Amniotic stem cell (primary cell): ENCODE measurements around the gene TXNRD1.
"Not testable (repeated sequence)": the region's sequence is repeated elsewhere in the genome, so short reads cannot be mapped to it uniquely, and the experiment has no call there.

Experiments
- DNase-seq: peaks from one replicate; lab custom pipeline; 2025; lab: John Stamatoyannopoulos, UW

TXNRD1 gene

DNA sequence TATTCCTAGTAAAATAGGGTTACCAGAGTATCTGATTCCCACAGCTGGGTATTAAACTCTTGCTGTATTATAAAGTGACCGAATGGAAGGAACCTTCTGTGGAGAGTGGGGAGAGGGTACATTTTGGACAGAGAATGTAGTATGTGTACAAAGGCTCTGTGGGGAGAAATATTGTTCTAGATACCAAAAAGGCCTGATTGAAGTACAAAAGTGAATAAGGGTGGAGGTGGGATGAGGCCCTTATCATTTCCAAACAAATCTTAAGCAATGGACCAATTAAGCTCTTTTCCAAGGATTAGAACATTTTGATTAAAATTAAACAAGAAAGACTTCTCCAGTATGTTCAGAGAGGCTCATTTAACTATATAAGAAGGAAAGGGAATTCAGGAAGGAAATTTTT lies 108.3 kb downstream of the TXNRD1 start:
- DNase-seq = no peak

GRCh38 chr12:104328278-104328677 lies 112.7 kb downstream of the TXNRD1 start:
- DNase-seq = not testable (repeated sequence)

DNA sequence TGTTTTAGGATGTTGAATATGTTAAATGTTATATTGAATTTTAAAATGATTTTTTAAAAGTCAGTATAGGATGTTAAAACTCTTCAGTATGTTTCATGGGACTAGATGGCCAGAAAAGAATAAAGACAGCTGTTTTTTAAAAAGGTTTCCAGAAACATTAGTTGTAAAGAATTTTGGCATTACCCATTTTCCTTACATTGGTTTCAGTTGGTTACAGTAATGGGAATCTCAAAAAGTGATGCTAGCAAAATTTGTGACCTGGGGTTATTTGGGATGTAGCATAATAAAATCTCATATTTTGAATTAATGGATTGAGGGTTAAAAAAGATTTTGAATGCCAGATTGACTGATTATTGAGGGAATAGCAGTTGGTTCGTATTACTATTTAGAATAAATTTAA lies 113.2 kb downstream of the TXNRD1 start:
- no peak for DNase-seq

DNA sequence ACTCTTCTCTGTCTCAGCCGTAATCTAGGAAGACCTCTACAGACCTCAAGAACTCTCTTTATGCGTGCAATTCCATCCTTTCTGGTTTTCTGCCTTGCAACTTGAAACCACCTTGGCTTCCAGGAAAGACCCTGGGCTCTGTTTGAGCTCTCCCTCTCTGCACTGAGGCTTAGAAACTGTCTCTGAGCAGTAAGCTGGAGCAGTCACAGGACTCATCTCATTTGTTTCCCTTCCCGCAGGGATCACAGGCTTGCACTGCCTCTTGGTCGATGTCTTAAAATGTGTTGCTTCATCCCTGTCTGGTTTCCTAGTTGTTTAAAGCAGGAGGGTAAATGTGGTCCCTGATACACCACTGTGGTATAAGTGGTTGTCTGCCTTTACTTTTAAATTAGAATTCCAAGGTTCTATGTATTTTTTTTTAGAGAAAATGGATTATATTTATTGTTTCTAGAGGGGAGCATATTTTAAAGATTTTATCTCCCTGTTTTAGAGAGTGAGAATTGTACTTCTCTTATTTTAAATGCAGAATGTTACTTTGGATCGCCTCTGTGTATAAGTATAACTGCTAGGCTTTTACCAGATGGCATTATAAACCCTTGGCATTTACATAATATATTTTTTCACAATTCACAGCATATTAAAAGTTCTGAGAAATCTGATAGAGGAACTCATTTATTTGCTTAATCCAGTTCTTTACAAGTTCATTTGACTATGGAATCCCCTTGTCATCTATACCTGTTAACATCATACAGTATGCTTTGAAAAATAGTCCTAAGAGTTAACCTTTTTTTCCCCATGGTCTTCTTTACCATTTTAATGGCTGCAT lies 114.3 kb downstream of the TXNRD1 start:
- DNase-seq = no peak

GRCh38 chr12:104331376-104331775 lies 115.8 kb downstream of the TXNRD1 start:
- DNase-seq = no peak

DNA sequence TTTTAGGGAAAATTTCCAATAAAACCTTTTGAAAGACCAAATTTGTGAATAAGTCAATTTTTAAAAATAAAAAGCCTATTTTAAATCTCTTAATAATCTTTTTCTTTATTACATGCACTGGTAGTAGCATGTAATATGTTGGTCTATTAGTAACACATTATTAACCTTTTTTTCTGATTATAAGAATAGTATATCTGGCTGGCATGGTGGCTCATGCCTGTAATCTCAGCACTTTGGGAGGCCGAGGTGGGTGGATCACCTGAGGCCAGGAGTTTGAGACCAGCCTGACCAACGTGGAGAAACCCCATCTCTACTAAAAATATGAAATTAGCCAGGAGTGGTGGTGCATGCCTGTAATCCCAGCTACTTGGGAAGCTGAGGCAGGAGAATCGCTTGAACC lies 116.7 kb downstream of the TXNRD1 start:
- DNase-seq = not testable (repeated sequence)

DNA sequence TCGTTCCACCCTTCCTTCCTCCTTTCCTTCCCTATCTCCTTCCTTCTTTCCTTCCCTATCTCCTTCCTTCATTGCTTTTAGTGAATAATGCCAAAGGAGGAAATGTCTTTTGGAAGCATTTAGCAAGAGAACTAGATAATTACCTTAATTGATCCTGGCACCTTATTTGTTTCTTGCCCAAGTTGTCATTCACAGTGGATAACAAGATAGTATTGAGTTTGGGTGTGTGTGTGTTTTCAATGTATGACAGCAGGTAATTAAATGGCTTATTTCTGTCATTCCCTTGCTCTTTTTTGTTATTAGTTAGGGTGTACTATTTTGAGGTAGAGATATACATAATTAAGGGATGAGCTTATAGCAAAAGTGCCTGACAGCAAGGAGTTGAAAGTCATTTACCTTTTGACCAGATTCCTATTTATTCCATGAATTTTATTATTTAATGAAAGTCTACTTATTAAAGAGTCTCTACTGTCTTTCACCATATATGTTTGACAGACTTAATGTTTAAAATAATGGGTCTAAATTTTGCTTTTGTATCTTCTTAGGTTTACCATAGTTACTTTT lies 118.2 kb downstream of the TXNRD1 start:
- DNase-seq = no peak

- no peak for DNase-seq
Observed at GRCh38 chr12:104334581-104334980, 119.0 kb downstream of the TXNRD1 start.

GRCh38 chr12:104336115-104336514 lies 120.5 kb downstream of the TXNRD1 start:
- no peak for DNase-seq

- no peak for DNase-seq
Observed at GRCh38 chr12:104337030-104337558, 121.5 kb downstream of the TXNRD1 start.

DNA sequence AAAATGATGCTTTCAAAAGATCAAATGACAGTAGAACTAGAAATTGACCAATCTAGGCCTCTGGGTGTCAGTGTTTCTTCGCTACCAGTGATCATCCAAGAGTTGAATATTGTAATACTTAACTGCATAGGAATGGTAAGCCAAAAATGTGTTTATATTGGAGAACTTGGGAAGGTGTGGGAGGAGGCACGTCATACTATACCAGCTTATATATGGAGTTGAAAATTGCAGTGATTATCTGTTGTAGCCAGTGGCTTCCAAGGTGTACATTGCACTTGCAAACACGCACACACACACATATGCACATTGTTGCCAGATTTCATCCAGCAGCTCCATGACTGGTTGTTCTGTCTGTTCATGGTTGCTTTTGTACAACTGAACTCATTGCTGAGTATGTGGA lies 124.1 kb downstream of the TXNRD1 start:
- DNase-seq = no peak

- DNase-seq = no peak
Observed at GRCh38 chr12:104340177-104340576, 124.6 kb downstream of the TXNRD1 start.

GRCh38 chr12:104340925-104341611 lies 125.5 kb downstream of the TXNRD1 start:
- DNase-seq = no peak

DNA sequence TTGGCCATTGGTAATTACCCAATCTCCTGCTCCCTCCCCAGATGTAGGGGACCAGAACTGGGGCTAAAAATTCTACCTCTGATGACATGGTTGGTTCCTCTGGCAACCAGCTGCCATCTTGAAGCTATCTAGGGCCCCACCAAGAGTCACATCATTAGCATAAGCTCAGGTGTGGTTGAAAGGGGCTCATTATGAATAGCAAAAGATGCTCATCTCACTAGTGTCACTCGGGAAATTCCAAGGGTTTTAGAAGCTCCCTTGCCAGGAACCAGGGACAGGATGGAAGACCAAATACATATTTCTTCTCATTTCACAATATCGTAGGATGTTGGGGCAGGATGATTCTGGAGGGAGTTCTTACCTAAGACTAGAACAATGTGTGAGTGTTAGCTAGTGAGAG lies 126.6 kb downstream of the TXNRD1 start:
- no peak for DNase-seq

DNA sequence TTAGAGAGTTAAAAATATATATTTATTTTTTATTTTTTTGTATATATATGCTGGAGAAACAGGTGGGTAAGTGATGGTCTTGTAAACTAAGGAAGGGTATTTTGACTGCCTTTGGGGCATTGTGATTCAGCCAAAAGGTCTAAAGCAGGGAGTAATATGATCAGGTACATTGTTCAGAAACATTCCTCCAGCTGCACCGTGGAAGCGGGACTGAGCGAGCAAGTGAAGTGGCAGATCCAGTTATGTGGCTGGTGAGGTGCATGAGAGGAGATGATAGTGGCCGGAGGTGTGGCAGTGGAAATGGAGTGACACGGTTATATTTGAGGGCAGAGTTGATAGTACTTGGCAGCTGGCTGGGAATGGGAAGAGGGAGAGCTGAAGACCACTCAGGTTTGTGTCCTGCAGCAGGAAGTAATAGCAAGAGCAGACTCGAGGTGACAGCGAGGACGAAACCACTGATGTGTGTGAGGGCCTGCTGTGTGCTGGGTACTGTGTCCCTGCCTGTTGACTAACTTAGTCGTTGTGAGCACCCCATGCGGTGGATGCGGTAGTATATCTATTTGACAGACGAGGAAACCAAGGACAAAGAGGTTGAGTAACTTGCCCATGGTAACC lies 127.2 kb downstream of the TXNRD1 start:
- no peak for DNase-seq

GRCh38 chr12:104344682-104345081 lies 129.1 kb downstream of the TXNRD1 start:
- DNase-seq = no peak

GRCh38 chr12:104345234-104346066 lies 129.9 kb downstream of the TXNRD1 start:
- DNase-seq = no peak

DNA sequence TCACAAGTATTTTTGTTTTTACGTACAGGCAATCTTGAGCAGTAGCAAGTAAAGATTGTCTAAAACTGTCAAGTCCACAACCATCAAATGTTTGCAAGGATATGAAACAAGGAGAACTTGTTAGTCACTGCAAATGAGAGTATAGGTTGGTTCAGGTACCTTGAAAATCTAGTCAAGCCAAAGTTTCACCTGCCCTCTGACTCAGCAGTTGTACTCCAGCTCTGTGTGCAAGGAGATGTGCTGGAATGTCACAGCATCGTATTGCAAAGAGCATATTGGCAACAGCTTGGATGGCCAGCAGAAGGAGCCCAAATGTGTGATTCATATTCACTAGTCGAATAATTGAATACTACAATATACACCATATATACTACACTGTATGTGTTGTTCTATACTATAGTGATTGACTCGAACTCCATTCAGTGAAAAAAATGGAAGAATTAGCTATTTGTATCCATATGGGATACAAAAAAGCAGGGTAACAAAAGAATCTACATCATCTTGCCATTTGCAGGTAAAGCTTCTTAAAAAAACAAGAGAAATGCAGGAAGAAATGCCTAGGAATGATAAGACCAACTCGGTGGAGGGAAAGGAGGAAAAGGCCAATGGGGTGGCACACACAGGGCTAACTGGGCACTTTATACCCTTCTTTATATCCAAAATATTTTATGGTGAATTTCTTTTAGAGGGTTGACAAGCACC lies 131.9 kb downstream of the TXNRD1 start:
- DNase-seq = no peak

GRCh38 chr12:104348283-104348993 lies 132.9 kb downstream of the TXNRD1 start:
- no peak for DNase-seq

GRCh38 chr12:104348994-104349494 lies 133.5 kb downstream of the TXNRD1 start:
- no peak for DNase-seq
